Stimulated activated naive CD8-positive, alpha-beta T cell treated with anti-CD3 and anti-CD28 coated beads, Interleukin-15, amount 100 ng/mL, for 72 hours (primary cell): Measurements from ENCODE around the gene INO80C.
"Not testable (repeated sequence)": the region's sequence is repeated elsewhere in the genome, so short reads cannot be mapped to it uniquely, and the experiment has no call there.

Experiments used
- ATAC-seq: fragments of 150-1000 bp; cut with Tn5 transposase; 2 replicates; pipeline ENCODE4 v1.10.0; 2021; ENCODE audit warnings: mild to moderate bottlenecking, moderate library complexity
- DNase-seq, 2 donors: peaks; one replicate each; pipeline ENCODE4 v3.0.0; 2021 to 2022
- H3K27ac Mint-ChIP-seq, 2 donors: one replicate each; pipeline ENCODE4 v1.8.0; 2022; ENCODE audit warnings: mild to moderate bottlenecking in 2 of 2, mixed read lengths in 2 of 2, moderate library complexity in 2 of 2
- H3K27me3 Mint-ChIP-seq: one replicate; pipeline ENCODE4 v1.8.0; 2022; ENCODE audit warnings: mixed read lengths
- H3K4me1 Mint-ChIP-seq: one replicate; pipeline ENCODE4 v1.8.0; 2022; ENCODE audit warnings: mild to moderate bottlenecking, mixed read lengths
- H3K4me3 Mint-ChIP-seq, 2 donors: one replicate each; pipeline ENCODE4 v1.8.0; 2022; ENCODE audit warnings: mild to moderate bottlenecking in 2 of 2, mixed read lengths in 2 of 2, moderate library complexity in 1 of 2
- H3K9me3 Mint-ChIP-seq, 2 donors: one replicate each; pipeline ENCODE4 v1.8.0; 2022; ENCODE audit warnings: mixed read lengths in 2 of 2

The INO80C gene

GRCh38 chr18:35502052-35502451 lies 4.3 kb upstream of the INO80C start:
- peaks cover 0 to 4% of the 10 kb centered on the region in 2 donors for H3K9me3 Mint-ChIP-seq
- DNase-seq: no peak

DNA sequence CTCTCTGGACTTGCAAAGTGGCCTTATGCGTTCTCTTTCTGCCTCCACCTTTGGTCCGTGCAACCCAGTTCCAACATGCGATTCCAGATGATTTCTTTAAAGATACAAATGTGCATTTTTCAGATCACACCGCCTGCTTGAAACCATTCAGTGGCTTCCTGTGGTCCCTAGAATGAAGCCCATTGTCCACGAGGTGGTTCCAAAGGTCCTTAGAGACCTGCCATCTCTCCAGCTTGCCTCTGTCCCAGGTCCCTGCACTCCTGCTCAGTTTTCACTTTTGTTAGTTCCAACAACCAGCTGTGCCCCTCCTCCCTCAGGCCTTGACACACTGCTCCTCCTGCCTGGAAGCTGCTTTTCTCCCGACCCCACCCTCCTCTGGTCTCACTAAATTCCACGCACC lies 3.6 kb upstream of the INO80C start:
- Mint-ChIP-seq H3K4me3 (no peak overlapping the region), H3K4me1 (peaks cover 7% of the 10 kb centered on the region), H3K27me3 (peaks cover 8% of the 10 kb centered on the region), H3K9me3 (peaks cover 0 to 4% of the 10 kb centered on the region in 2 donors), H3K27ac (peak overlapping the region in 1 of 2 donors; percentile 25)
- DNase-seq (no peak), ATAC-seq (no peak)

More at GRCh38 chr18:35502052-35502451, 4.3 kb upstream of the INO80C start:
- H3K27ac Mint-ChIP-seq: no peak overlapping the region
- peaks cover 8% of the 10 kb centered on the region for H3K27me3 Mint-ChIP-seq
- H3K4me3 Mint-ChIP-seq: no peak overlapping the region
- no peak for ATAC-seq
- H3K4me1 Mint-ChIP-seq: peaks cover 4% of the 10 kb centered on the region

DNA sequence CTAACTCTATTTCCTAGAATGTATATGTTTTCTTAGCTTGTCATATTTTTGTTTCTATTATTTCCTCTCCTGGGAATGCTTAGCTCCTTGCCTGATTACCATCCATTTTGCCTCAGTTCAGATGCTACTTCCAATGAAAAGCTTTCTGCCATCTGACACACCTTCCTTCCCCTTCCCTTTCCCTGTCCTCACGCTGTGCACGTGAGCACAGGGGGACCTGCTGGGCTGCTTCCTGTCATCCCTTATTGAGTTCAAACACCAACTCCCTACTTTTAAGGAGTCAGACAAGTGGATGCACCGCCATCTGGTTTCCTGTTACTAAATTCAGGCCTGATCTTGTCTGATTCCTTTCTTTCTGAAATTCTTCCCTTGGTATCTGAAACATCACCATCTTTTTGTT lies 2.4 kb upstream of the INO80C start:
- no peak for ATAC-seq
- Mint-ChIP-seq H3K4me1 (peaks cover 18% of the 10 kb centered on the region), H3K27ac (no peak overlapping the region)

GRCh38 chr18:35497027-35497369 lies 762 bp downstream of the INO80C start:
- ATAC-seq (peak; percentile 31), DNase-seq (no peak)
- peaks cover 0 to 4% of the 10 kb centered on the region in 2 donors for H3K9me3 Mint-ChIP-seq
- H3K4me3 Mint-ChIP-seq: peak overlapping the region; percentile 90 to 93
- peak overlapping the region; percentile 95 to 99 for H3K27ac Mint-ChIP-seq
- H3K27me3 Mint-ChIP-seq: no peaks in the 10 kb centered on the region
- peaks cover 36% of the 10 kb centered on the region for H3K4me1 Mint-ChIP-seq

More for the DNA sequence above, 2.4 kb upstream of the INO80C start:
- DNase-seq: no peak
- H3K9me3 Mint-ChIP-seq: peaks cover 0 to 4% of the 10 kb centered on the region in 2 donors
- no peak overlapping the region for H3K4me3 Mint-ChIP-seq
- H3K27me3 Mint-ChIP-seq: peaks cover 8% of the 10 kb centered on the region

GRCh38 chr18:35495536-35496314 lies 2.0 kb downstream of the INO80C start:
- peak overlapping the region; percentile 22 to 90 for H3K4me3 Mint-ChIP-seq
- no peak for DNase-seq
- H3K27ac Mint-ChIP-seq: no peak overlapping the region

DNA sequence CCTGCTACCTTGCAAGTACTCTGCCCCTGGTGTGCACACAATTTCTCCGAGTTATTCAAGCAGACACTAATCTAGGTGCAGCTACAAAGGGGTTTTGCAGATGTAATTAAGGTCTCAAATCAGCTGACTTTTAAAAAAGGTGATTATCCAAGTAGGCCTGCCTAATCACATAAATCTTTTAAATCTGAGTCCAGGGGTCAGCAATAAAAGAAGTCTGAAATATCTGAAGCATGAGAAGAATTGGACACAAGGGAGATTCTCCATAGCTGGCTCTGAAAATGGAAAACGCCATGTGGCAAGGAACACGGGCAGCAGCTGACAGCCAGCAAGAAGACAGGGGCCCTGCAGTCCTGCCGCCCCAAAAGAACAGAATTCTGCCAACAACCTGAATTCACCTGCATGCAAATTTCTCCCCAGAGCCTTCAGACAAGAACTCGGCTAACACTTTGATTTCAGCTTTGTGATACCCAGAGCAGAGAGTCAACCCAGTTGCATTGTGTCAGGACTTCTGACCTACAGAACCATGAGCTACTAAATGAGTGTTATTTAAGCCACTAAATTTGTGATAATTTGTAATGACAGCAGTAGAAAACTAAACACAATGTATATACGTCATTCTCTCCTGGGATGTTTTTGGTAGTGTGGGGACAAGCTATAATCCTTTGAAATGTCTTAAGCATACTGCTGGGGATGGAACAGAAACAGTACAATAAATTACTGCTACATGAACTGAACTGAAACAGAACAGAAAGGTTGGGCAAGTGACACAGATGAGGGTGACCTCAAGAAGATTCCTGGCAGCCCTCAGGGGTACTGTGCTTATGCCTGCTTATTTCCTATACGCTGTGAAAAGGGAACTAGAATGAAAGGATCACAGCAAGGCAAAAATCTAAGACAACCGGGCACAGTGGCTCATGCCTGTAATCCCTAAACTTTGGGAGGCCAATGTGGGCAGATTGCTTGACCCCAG lies 3.2 kb downstream of the INO80C start:
- Mint-ChIP-seq H3K4me3 (no peak overlapping the region), H3K27ac (no peak overlapping the region), H3K27me3 (no peaks in the 10 kb centered on the region), H3K9me3 (peaks cover 0 to 4% of the 10 kb centered on the region in 2 donors), H3K4me1 (peaks cover 55% of the 10 kb centered on the region)
- ATAC-seq (no peak), DNase-seq (no peak)

More at GRCh38 chr18:35495536-35496314, 2.0 kb downstream of the INO80C start:
- ATAC-seq: no peak
- peaks cover 0 to 4% of the 10 kb centered on the region in 2 donors for H3K9me3 Mint-ChIP-seq
- H3K4me1 Mint-ChIP-seq: peaks cover 48% of the 10 kb centered on the region
- H3K27me3 Mint-ChIP-seq: no peaks in the 10 kb centered on the region

DNA sequence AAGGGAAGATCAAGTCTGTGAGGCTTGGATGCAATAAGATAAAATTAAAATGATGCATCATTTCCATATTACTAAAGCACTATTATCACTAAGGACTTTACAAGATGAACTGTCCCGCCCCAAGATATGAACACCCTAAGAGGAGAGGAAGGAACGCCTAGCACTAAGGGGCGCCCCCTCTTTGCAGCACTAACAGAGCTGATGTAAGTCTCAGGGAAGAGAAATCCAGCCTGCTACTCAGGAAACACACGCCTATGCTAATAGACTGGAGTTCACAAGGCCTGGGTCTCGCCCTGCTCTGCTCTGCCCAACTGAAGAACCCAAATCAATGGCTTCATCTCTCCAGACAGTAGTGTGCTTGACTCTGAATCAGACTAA lies 6.1 kb downstream of the INO80C start:
- Mint-ChIP-seq H3K27ac (no peak overlapping the region), H3K9me3 (peaks cover 0 to 6% of the 10 kb centered on the region in 2 donors), H3K4me3 (no peak overlapping the region), H3K27me3 (no peaks in the 10 kb centered on the region), H3K4me1 (peaks cover 65% of the 10 kb centered on the region)
- ATAC-seq (peak; percentile 26), DNase-seq (no peak)

- ATAC-seq: peak; percentile 26
- peaks cover 0 to 6% of the 10 kb centered on the region in 2 donors for H3K9me3 Mint-ChIP-seq
- peaks cover 60% of the 10 kb centered on the region for H3K4me1 Mint-ChIP-seq
- H3K4me3 Mint-ChIP-seq: no peak overlapping the region
- no peaks in the 10 kb centered on the region for H3K27me3 Mint-ChIP-seq
- no peak for DNase-seq
- H3K27ac Mint-ChIP-seq: peak overlapping the region; percentile 13 to 83
Measured at GRCh38 chr18:35490894-35491699, 6.7 kb downstream of the INO80C start.

DNA sequence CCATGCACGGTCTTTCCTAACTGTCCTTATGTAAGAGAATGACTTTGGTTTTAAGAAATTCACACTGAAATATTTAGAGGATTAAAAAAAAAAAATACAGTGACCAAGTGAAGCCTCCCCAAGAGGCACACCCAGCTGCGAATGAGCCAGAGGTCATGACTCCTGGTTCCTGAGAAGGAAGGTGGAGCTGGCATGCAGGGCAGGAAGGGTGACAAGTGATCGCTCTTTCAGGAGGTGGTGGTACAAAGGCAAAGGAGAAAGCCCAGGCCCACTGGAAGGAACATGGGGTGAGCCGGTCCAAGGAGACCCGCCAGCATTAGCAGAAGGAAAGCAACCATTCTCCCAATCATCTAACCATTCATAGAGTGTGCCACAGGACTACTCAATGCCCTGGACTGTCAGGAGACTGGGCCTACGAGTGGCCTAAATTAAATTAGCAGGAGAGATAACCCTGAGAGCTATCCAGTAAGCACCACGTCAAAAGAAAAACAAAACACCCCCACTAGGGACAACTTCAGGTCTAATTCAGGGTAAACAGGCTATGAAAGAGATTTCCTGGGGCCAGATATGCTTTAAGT lies 7.8 kb downstream of the INO80C start:
- DNase-seq (no peak), ATAC-seq (no peak)
- peaks cover 0 to 6% of the 10 kb centered on the region in 2 donors for H3K9me3 Mint-ChIP-seq
- H3K4me3 Mint-ChIP-seq: no peak overlapping the region
- no peaks in the 10 kb centered on the region for H3K27me3 Mint-ChIP-seq
- H3K4me1 Mint-ChIP-seq: peaks cover 50% of the 10 kb centered on the region
- H3K27ac Mint-ChIP-seq: peak overlapping the region; percentile 16 to 22

DNA sequence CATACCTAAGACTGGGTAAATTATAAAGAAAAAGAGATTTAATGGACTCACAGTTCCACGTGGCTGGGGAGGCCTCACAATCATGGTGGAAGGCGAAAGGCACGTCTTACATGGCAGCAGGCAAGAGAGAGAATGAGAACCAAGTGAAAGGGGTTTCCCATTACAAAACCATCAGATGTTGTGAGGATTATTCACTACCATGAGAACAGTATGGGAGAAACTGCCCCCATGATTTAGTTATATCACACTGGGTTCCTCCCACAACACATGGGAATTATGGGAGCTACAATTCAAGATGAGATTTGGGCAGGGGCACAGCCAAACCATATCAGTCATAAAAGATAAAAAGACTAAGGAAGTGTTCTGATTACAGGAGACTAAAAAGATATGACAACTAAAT lies 8.5 kb downstream of the INO80C start:
- not testable (repeated sequence) for H3K4me3 Mint-ChIP-seq

DNA sequence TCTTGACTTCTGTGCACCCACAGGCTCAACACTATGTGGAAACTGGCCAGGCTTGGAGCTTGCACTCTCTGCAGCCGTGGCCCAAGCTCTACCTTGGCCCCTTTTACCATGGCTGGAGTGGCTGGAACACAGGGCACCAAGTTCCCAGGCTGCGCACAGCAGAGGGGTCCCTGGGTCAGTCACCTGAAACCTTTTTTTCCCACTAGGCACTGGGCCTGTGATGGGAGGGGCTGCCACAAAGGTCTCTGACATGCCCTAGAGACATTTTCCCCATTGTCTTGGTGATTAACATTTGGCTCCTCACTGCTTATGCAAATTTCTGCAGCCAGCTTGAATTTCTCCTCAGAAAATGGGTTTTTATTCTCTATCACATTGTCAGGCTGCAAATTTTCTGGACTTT lies 9.4 kb downstream of the INO80C start:
- peaks cover 49% of the 10 kb centered on the region for H3K4me1 Mint-ChIP-seq
- H3K9me3 Mint-ChIP-seq, H3K27me3 Mint-ChIP-seq, H3K4me3 Mint-ChIP-seq, ATAC-seq, DNase-seq, H3K27ac Mint-ChIP-seq: not testable (repeated sequence)

More for the DNA sequence above, 8.5 kb downstream of the INO80C start:
- H3K27ac Mint-ChIP-seq, H3K9me3 Mint-ChIP-seq, DNase-seq, H3K27me3 Mint-ChIP-seq, ATAC-seq: not testable (repeated sequence)
- peaks cover 46% of the 10 kb centered on the region for H3K4me1 Mint-ChIP-seq

DNA sequence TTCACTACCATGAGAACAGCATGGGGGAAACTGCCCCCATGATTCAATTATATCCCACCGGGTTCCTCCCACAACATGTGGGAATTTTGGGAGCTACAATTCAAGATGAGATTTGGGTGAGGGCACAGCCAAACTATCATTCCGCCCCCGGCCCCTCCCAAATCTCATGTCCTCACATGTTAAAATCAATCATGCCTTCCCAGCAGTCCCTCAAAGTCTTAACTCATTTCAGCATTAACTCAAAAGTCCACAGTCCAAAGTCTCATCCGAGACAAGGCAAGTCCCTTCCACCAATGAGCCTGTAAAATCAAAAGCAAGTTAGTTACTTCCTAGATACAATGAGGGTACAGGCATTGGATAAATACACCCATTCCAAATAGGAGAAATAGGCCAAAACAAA lies 10.2 kb downstream of the INO80C start:
- H3K9me3 Mint-ChIP-seq, H3K27me3 Mint-ChIP-seq: not testable (repeated sequence)

GRCh38 chr18:35485852-35486251 lies 11.9 kb downstream of the INO80C start:
- Mint-ChIP-seq H3K27ac (no peak overlapping the region), H3K4me3 (no peak overlapping the region), H3K27me3 (no peaks in the 10 kb centered on the region), H3K4me1 (peaks cover 47% of the 10 kb centered on the region), H3K9me3 (peaks cover 0 to 6% of the 10 kb centered on the region in 2 donors)
- no peak for ATAC-seq
- DNase-seq: no peak

More for the DNA sequence above, 10.2 kb downstream of the INO80C start:
- ATAC-seq, DNase-seq, H3K4me3 Mint-ChIP-seq: not testable (repeated sequence)
- Mint-ChIP-seq H3K27ac (peak overlapping the region in 1 of 2 donors; percentile 31), H3K4me1 (peaks cover 58% of the 10 kb centered on the region)

DNA sequence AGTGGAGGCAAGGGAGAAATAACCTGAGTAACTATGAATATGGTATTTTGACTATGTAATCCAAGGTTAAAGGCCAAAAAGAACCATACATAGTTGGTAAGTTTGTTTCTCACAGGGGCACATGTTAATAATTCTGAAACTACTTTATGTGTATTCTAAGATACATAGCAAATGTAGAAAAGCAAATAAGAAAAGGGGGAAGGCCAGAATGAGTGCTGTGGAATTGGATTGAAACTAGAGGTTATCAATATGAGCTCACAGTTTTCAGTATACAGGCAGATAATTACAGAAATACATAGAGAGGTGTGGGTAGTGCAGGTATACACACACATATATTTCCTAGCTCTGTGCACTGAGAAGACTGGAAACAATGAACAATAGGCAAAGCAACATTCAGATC lies 13.7 kb downstream of the INO80C start:
- DNase-seq: no peak
- peak overlapping the region in 1 of 2 donors; percentile 17 for H3K4me3 Mint-ChIP-seq
- ATAC-seq: peak; percentile 98
- no peak overlapping the region for H3K27ac Mint-ChIP-seq
- no peaks in the 10 kb centered on the region for H3K27me3 Mint-ChIP-seq
- H3K4me1 Mint-ChIP-seq: peaks cover 48% of the 10 kb centered on the region
- peaks cover 0 to 6% of the 10 kb centered on the region in 2 donors for H3K9me3 Mint-ChIP-seq

- H3K27me3 Mint-ChIP-seq: no peaks in the 10 kb centered on the region
- H3K4me3 Mint-ChIP-seq: no peak overlapping the region
- H3K9me3 Mint-ChIP-seq: no peaks in the 10 kb centered on the region
Measured at GRCh38 chr18:35481960-35482366, 15.8 kb downstream of the INO80C start.

More at GRCh38 chr18:35481960-35482366, 15.8 kb downstream of the INO80C start:
- DNase-seq (no peak), ATAC-seq (no peak)
- Mint-ChIP-seq H3K4me1 (peaks cover 48% of the 10 kb centered on the region), H3K27ac (no peak overlapping the region)
